Calu3 (cell line): ENCODE results near the gene TTC23. TPM values are rescaled to one million over a fixed set of nuclear protein-coding genes. Genes with fewer than 3 reads are reported as not detected.

Experiments
- BruUV-seq: library from RNA; stranded (reverse); fragments of 400-500 nt; replicated peaks from 2 replicates; lab custom pipeline; 2021; lab: Mats Ljungman, UMichigan
- CTCF ChIA-PET: fragments of 300-600 bp; sonication (Branson Sonifier 250); formaldehyde crosslinking; loops from one replicate; lab custom pipeline; 2022; ENCODE audit warnings: antibody characterized with exemption; lab: Charles Lee
- DNase-seq: peaks from one replicate; pipeline ENCODE4 v3.0.0; 2022
- H3K27ac Mint-ChIP-seq: one replicate; pipeline ENCODE4 v1.8.0; 2022; ENCODE audit warnings: mixed read lengths; ENCODE audit not compliant: unreplicated experiment
- H3K27me3 Mint-ChIP-seq: one replicate; pipeline ENCODE4 v1.8.0; 2022; ENCODE audit warnings: mixed read lengths; ENCODE audit not compliant: unreplicated experiment
- H3K36me3 Mint-ChIP-seq: one replicate; pipeline ENCODE4 v1.8.0; 2022; ENCODE audit warnings: mild to moderate bottlenecking, moderate library complexity, mixed read lengths; ENCODE audit not compliant: insufficient read depth, unreplicated experiment
- H3K4me1 Mint-ChIP-seq: one replicate; pipeline ENCODE4 v1.8.0; 2022; ENCODE audit warnings: mild to moderate bottlenecking, low read depth, mixed read lengths; ENCODE audit not compliant: unreplicated experiment
- H3K4me3 Mint-ChIP-seq: one replicate; pipeline ENCODE4 v1.8.0; 2022; ENCODE audit warnings: mild to moderate bottlenecking, low read depth, moderate library complexity, mixed read lengths; ENCODE audit not compliant: unreplicated experiment
- H3K9me3 Mint-ChIP-seq: one replicate; pipeline ENCODE4 v1.8.0; 2022; ENCODE audit warnings: low read depth, mixed read lengths; ENCODE audit not compliant: unreplicated experiment
- intact Hi-C: fragments of 100-400 bp; cut with micrococcal nuclease; formaldehyde crosslinking; loops from one replicate; pipeline ENCODE4 v1.10.0; 2022; ENCODE audit not compliant: unreplicated experiment
- total RNA-seq: library from RNA; stranded (reverse); gene quantifications from 2 replicates; pipeline ENCODE4 v1.2.3, GENCODE V29; 2022
- TF ChIP-seq, protein P1 (sequence below): fragments of 200-600 bp; IDR thresholded peaks from one replicate; pipeline ENCODE4 v1.8.0; 2022; ENCODE audit warnings: antibody characterized with exemption; ENCODE audit not compliant: unreplicated experiment

TTC23 gene
- total RNA-seq, 1 experiment from 2014 or later, result 18.9 TPM

DNA sequence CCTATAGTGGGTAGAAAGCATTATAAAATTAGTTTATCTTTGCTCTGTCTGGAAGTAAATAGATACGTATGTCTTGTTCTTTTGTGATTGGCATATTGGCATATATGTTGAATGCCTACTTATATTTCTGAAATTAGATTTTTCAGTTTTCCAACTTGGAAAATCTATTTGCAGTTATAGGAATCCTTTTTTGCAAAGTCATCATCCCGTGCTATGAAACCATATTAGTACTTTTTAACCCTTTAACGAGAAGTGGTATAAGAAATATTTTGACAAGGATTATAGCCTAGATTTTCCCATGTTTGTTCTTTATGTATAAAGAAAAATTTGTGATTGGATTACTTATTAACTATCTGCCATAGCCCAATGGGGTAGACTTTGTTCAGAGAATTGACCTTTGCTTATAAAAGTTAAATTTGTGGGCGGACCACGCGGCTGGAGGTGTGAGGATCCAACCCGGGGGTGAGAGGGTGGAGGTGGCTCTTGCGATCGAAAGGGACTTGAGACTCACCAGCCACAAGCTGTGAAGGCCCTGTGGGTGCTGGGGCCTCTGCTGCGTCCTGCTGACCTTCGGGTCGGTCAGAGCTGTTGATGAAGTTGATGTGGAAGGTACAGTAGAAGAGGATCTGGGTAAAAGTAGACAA is 7.8 kb upstream of the TTC23 start:
- TF ChIP-seq, protein P1, sequence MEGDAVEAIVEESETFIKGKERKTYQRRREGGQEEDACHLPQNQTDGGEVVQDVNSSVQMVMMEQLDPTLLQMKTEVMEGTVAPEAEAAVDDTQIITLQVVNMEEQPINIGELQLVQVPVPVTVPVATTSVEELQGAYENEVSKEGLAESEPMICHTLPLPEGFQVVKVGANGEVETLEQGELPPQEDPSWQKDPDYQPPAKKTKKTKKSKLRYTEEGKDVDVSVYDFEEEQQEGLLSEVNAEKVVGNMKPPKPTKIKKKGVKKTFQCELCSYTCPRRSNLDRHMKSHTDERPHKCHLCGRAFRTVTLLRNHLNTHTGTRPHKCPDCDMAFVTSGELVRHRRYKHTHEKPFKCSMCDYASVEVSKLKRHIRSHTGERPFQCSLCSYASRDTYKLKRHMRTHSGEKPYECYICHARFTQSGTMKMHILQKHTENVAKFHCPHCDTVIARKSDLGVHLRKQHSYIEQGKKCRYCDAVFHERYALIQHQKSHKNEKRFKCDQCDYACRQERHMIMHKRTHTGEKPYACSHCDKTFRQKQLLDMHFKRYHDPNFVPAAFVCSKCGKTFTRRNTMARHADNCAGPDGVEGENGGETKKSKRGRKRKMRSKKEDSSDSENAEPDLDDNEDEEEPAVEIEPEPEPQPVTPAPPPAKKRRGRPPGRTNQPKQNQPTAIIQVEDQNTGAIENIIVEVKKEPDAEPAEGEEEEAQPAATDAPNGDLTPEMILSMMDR, result no peak
- BruUV-seq, result no TSS peak
- CTCF ChIA-PET, result interaction anchor here (0.5 kb wide), 1 partner anchor 445 kb away, joined by 3 read pairs; no protein-coding TSS in a partner anchor
- Mint-ChIP-seq H3K4me1 (peaks cover 19% of the 10 kb centered on the region), H3K9me3 (no peaks in the 10 kb centered on the region), H3K27ac (no peak overlapping the region), H3K27me3 (no peaks in the 10 kb centered on the region), H3K36me3 (no peaks in the 10 kb centered on the region), H3K4me3 (no peak overlapping the region)
- intact Hi-C loops, result no loop called here
- no peak for DNase-seq

DNA sequence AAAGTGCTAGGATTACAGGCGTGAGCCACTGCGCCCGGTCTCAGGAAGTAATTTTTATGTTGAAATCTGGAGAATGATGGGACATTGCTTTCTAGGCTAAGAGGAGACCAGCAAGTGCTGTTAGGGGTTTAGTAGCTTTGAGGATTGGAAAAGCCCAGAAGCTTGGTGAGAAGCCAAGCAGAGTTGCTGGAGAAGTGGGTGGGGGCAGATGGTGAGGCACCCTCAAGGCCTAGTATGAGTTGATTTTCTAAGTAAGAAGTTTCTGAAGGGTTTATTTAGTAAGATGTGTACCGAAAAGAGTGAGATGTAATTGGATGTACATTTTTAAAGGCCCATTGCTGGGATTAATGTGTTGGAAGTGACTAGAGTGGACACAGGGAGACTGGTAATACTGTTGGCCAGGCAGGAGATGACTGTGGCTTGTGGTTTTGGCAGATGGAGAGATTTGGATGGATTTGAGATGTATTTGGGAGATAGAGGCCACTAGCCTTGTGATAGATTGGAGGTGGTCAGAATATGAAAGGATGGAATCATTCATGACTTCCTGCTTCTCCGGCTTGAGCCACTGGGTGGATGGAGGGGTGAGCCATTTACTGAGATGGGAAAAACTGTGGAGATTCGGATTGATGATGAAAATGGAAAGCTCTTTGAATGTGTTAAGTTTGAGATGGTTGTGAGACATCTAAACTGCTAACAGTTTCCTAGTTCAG is 4.2 kb upstream of the TTC23 start:
- Mint-ChIP-seq H3K4me3 (peak overlapping the region; percentile 1), H3K4me1 (peaks cover 24% of the 10 kb centered on the region), H3K27ac (no peak overlapping the region), H3K27me3 (no peaks in the 10 kb centered on the region), H3K9me3 (no peaks in the 10 kb centered on the region), H3K36me3 (peaks cover 16% of the 10 kb centered on the region)
- no peak for DNase-seq
- BruUV-seq, result no TSS peak
- TF ChIP-seq, protein P1, result no peak
- CTCF ChIA-PET, result interaction anchor here (0.5 kb wide), 1 partner anchor 239 kb away, joined by 4 read pairs; no protein-coding TSS in a partner anchor
- intact Hi-C loops, result loop anchor here (5.0 kb wide), 1 partner anchor 374 kb away; no protein-coding TSS in a partner anchor

- TF ChIP-seq, protein P1, result no peak
- CTCF ChIA-PET, result interaction anchor here (1.7 to 2.4 kb wide), 2 partner anchors 452 to 481 kb away, joined by 8 to 11 read pairs; partner anchors contain the start of gene LYSMD4
- H3K27me3 Mint-ChIP-seq, result no peaks in the 10 kb centered on the region
- no peak overlapping the region for H3K27ac Mint-ChIP-seq
- no peaks in the 10 kb centered on the region for H3K9me3 Mint-ChIP-seq
- DNase-seq, result no peak
- no peak overlapping the region for H3K4me3 Mint-ChIP-seq
- peaks cover 16% of the 10 kb centered on the region for H3K36me3 Mint-ChIP-seq
- intact Hi-C loops, result loop anchor here (5.0 kb wide), 1 partner anchor 375 kb away; no protein-coding TSS in a partner anchor
- peaks cover 24% of the 10 kb centered on the region for H3K4me1 Mint-ChIP-seq
- BruUV-seq, result TSS peak; percentile 67
These were observed 2.9 kb upstream of the TTC23 start for GRCh38 chr15:99252326-99252725.

DNA sequence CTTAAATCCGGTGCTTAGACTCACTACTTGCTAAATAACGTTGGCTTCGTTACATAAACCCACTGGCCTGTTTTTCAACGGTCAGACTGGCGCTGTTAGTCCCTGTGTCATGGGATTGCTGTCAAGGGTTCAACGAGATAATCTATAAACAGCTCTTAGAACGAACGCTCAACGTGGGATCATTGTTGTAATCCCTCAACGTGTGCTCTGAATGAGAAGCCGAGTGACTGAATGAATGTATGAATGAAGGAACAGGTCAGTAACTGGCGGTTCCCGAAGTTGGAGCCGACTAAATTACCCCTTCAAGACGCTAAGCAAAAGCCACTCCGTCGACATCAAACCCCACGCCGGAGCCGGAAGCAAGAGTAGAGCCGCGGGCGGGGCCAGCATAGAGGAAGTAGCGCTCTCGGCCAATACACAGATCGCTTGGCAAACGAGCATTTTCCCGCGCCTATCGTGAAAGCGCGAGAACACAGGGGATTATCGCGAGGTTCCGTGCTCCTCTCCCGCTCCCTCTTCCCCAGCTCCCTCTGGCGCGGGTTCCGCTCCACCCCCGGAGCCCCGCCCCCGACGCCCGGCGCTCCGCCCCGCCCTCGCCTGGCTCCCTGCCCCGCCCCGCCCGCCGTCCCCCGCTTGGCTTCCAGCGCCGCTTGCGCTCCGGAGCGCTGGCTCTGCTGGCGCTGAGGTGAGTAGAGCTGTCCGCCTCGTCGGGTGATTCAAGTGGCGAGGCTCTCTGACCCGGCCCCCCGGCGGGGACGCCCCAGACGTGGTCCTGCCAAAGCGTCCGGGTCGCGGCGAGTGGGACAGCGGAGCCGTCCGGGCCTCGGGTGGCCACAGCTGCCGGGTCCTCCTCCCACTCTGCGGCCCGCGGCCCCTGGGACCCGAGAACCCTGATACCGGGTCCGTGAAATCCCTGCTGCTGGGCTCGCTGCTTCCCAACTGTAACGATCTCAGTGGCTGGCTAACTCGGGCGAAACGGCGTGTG is 1.8 kb upstream of the TTC23 start, which contains the start of gene LRRC28:
Gene LRRC28, plus strand, starts transcription at position 625 of the 985 bp plus-strand sequence. CDS start 4,477 bp downstream, outside the sequence.
- TF ChIP-seq, protein P1, result no peak
- intact Hi-C loops, result loop anchor here (1.0 to 5.0 kb wide), 2 partner anchors 376 to 452 kb away; no protein-coding TSS in a partner anchor
- H3K27ac Mint-ChIP-seq, result peak within 1 kb of the TSS; percentile 91
- no peaks in the 10 kb centered on the region for H3K27me3 Mint-ChIP-seq
- peak; percentile 98 for DNase-seq
- CTCF ChIA-PET, result interaction anchor here (0.6 to 2.4 kb wide), 6 partner anchors 21 to 667 kb away, joined by 3 to 11 read pairs (median 7); partner anchors contain the start of gene LYSMD4
- H3K4me1 Mint-ChIP-seq, result peaks cover 24% of the 10 kb centered on the region
- TSS peak; percentile 87 for BruUV-seq
- H3K36me3 Mint-ChIP-seq, result peaks cover 16% of the 10 kb centered on the region
- no peaks in the 10 kb centered on the region for H3K9me3 Mint-ChIP-seq
- no peak within 1 kb of the TSS for H3K4me3 Mint-ChIP-seq
